Measurements from ENCODE around the gene ZNFX1. TPM values are rescaled to one million over a fixed set of nuclear protein-coding genes. Genes with fewer than 3 reads are reported as not detected.

The ZNFX1 gene
- total RNA-seq, 1 donor from 2014 or later = 25.0 TPM

DNA sequence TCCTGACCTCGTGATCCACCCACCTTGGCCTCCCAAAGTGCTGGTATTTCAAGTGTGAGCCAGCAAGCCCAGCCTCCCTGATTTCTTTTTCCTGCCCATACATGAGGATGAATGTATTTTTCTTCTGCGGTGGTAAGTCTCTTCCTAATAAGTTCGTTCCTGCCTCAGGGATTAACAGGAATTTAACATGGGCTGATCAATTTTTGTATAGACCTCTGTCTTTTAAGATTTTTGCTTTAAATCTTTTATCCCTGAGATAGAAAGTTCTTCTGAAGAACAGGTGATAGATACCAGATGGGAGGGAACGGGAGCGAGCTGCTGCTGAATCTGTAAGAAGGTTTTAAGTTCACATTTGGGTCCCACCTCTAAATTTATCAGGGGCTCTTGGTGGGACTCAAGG is 7.0 kb upstream of the ZNFX1 start:
- peaks cover 97% of the 10 kb centered on the region for H3K36me3 Mint-ChIP-seq (ENCODE audit: low read depth, unreplicated experiment)
- no peak for DNase-seq (ENCODE audit: low spot score)
- H3K27me3 Mint-ChIP-seq (ENCODE audit: unreplicated experiment) = peaks cover 23% of the 10 kb centered on the region
- peak overlapping the region; percentile 54 for H3K27ac Mint-ChIP-seq (ENCODE audit: unreplicated experiment)
- peak overlapping the region; percentile 85 for H3K4me3 Mint-ChIP-seq (ENCODE audit: unreplicated experiment)
- peaks cover 39% of the 10 kb centered on the region for H3K9me3 Mint-ChIP-seq (ENCODE audit: unreplicated experiment)
- TF ChIP-seq, protein P1, sequence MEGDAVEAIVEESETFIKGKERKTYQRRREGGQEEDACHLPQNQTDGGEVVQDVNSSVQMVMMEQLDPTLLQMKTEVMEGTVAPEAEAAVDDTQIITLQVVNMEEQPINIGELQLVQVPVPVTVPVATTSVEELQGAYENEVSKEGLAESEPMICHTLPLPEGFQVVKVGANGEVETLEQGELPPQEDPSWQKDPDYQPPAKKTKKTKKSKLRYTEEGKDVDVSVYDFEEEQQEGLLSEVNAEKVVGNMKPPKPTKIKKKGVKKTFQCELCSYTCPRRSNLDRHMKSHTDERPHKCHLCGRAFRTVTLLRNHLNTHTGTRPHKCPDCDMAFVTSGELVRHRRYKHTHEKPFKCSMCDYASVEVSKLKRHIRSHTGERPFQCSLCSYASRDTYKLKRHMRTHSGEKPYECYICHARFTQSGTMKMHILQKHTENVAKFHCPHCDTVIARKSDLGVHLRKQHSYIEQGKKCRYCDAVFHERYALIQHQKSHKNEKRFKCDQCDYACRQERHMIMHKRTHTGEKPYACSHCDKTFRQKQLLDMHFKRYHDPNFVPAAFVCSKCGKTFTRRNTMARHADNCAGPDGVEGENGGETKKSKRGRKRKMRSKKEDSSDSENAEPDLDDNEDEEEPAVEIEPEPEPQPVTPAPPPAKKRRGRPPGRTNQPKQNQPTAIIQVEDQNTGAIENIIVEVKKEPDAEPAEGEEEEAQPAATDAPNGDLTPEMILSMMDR (IDR thresholded peaks at IDR 0.05; ENCODE audit: unreplicated experiment) = no peak
- H3K4me1 Mint-ChIP-seq (ENCODE audit: unreplicated experiment) = peaks cover 53% of the 10 kb centered on the region

DNA sequence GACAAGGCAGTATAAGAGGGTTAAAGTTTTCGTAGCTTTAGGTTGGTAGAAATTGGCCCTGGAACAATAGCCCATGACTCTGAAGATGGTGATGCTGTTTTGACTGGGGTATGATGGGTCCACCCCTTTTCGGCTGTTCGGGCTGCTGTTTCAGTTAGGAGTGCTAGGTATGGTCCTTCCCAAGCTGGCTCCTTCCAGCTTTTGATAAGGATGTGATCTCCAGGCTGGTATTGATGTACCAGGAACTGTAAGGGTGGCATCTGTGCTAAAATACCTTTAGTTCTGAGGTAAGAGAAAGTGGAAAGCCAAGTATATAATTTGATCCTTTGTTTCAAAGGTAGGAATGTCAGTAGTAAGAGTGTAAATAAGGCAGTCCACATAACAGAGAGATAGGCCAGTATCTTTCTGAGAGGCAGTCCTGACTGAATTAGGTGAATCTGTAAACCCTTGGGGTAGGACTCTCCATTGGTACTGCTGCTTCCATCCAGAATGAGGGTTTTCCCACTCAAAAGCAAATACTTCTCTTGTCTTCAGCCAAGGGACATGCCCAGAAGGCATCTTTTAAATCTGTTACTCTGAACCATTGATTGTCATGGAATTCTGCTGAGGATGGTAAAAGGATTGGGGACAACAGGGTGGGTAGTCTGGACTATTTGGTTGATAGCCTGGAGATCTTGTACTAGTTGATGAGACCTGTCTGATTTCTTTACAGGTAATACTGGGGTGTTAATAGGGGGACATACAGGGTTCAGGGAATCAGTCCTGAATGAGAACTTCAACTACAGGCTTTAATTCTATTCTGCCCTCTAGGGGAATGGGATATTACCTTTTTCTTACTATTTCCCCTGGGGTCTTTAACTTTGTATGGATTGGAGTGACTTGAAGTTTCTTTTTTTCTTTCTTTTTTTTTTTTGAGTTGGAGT is 6.1 kb upstream of the ZNFX1 start:
- DNase-seq (ENCODE audit: low spot score) = no peak
- H3K4me3 Mint-ChIP-seq (ENCODE audit: unreplicated experiment) = peak overlapping the region; percentile 99
- peaks cover 99% of the 10 kb centered on the region for H3K36me3 Mint-ChIP-seq (ENCODE audit: low read depth, unreplicated experiment)
- peak overlapping the region; percentile 30 for H3K27ac Mint-ChIP-seq (ENCODE audit: unreplicated experiment)
- peaks cover 59% of the 10 kb centered on the region for H3K4me1 Mint-ChIP-seq (ENCODE audit: unreplicated experiment)
- peaks cover 23% of the 10 kb centered on the region for H3K27me3 Mint-ChIP-seq (ENCODE audit: unreplicated experiment)
- H3K9me3 Mint-ChIP-seq (ENCODE audit: unreplicated experiment) = peaks cover 39% of the 10 kb centered on the region
- TF ChIP-seq, protein P1 (IDR thresholded peaks at IDR 0.05; ENCODE audit: unreplicated experiment) = no peak

DNA sequence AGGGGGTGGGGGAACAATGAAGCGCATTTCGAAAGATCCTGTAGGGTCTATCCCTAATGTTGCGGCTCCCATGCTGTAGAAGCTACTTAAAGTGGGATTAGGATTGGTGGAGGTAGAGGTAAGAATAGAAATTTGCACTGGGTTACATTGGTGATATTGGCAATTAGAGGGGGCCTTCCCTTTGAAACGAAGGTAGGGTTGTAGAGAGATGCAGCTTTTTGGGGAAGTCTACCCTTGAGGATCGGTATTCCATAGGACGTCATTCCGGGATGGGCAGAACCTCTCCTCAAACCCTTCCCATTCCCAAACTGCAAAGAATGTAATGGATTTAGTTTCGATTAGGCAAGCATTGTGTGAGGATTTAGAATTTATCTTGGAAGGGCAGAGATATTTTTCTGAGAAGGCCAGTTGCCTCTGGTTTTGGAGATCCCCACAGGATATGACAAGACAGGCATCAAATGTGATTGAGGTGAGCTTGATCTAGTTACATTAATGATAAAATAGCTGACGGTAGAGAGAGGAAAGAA is 5.4 kb upstream of the ZNFX1 start:
- peak overlapping the region; percentile 99 for H3K4me3 Mint-ChIP-seq (ENCODE audit: unreplicated experiment)
- peaks cover 29% of the 10 kb centered on the region for H3K27me3 Mint-ChIP-seq (ENCODE audit: unreplicated experiment)
- H3K36me3 Mint-ChIP-seq (ENCODE audit: low read depth, unreplicated experiment) = peaks cover 99% of the 10 kb centered on the region
- no peak for DNase-seq (ENCODE audit: low spot score)
- TF ChIP-seq, protein P1 (IDR thresholded peaks at IDR 0.05; ENCODE audit: unreplicated experiment) = no peak
- peak overlapping the region; percentile 30 for H3K27ac Mint-ChIP-seq (ENCODE audit: unreplicated experiment)
- peaks cover 66% of the 10 kb centered on the region for H3K4me1 Mint-ChIP-seq (ENCODE audit: unreplicated experiment)
- H3K9me3 Mint-ChIP-seq (ENCODE audit: unreplicated experiment) = peaks cover 39% of the 10 kb centered on the region

DNA sequence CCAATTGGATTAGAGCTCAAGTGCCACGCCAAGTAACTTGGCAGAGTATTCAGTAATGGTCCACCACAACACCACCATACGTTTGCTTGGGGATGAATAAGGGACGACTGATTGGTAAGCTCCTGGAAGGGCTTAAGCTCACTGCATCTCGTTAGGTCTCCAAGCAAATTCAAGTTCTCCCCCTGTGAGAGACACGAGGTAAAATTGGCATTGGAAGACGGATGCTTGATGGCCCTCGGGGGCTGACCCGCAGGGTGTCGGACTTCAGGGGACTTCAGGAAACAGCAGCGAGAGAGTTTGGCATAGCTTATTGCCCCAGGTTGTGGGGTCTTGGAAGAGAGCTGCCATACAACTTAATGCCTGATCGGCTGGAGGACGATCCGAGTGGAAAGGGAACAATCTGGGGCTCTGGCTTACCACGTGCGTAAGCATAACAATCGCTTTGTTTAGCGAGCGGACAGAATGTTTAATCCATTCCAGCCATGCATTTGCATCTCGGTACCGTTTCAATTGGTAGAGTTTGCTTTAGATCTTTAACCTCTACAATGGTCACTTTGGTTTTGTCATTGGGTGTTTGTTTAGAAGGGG is 4.8 kb upstream of the ZNFX1 start:
- Mint-ChIP-seq H3K9me3 (ENCODE audit: unreplicated experiment) (peaks cover 39% of the 10 kb centered on the region), H3K27ac (ENCODE audit: unreplicated experiment) (peak overlapping the region; percentile 97), H3K4me1 (ENCODE audit: unreplicated experiment) (peaks cover 66% of the 10 kb centered on the region), H3K4me3 (ENCODE audit: unreplicated experiment) (peak overlapping the region; percentile 99), H3K36me3 (ENCODE audit: low read depth, unreplicated experiment) (peaks cover 94% of the 10 kb centered on the region), H3K27me3 (ENCODE audit: unreplicated experiment) (peaks cover 29% of the 10 kb centered on the region)
- TF ChIP-seq, protein P1 (IDR thresholded peaks at IDR 0.05; ENCODE audit: unreplicated experiment) = no peak
- no peak for DNase-seq (ENCODE audit: low spot score)

Measured in endothelial cell (in vitro differentiated cells).